HEK293T (cell line): ENCODE measurements around the gene SPOCK3.

Experiments used
- CTCF ChIA-PET: fragments of 350-600 bp; formaldehyde crosslinking; extraction: SDS; loops from one replicate; lab custom pipeline; 2021; ENCODE audit warnings: antibody characterized with exemption, inconsistent platforms; lab: Yijun Ruan, JAX
- POLR2A ChIA-PET: fragments of 350-600 bp; formaldehyde crosslinking; extraction: SDS; loops from one replicate; lab custom pipeline; 2020; ENCODE audit warnings: antibody characterized with exemption, inconsistent platforms; lab: Yijun Ruan, JAX
- DNase-seq: peaks from one replicate; pipeline ENCODE4 v3.0.0; 2012; ENCODE audit warnings: mixed read lengths; ENCODE audit errors: extremely low spot score
- ARNT ChIP-seq: fragments of 450-650 bp; IDR thresholded peaks from 2 replicates; pipeline ENCODE4 v1.6.1; 2017; ENCODE audit warnings: mild to moderate bottlenecking
- BHLHE40 ChIP-seq: fragments of 450-650 bp; IDR thresholded peaks from 2 replicates; pipeline ENCODE4 v1.6.1; 2016; ENCODE audit warnings: mild to moderate bottlenecking, moderate library complexity, borderline replicate concordance
- CTBP1 ChIP-seq: fragments of 450-650 bp; IDR thresholded peaks from 2 replicates; pipeline ENCODE4 v1.6.1; 2016; ENCODE audit warnings: borderline replicate concordance
- ELF4 ChIP-seq: fragments of 450-650 bp; IDR thresholded peaks from 2 replicates; pipeline ENCODE4 v1.6.1; 2017; ENCODE audit warnings: antibody characterized with exemption
- FOXA1 ChIP-seq: fragments of 450-650 bp; IDR thresholded peaks from 2 replicates; pipeline ENCODE4 v1.6.1; 2016; ENCODE audit warnings: mild to moderate bottlenecking
- FOXK2 ChIP-seq: fragments of 450-650 bp; IDR thresholded peaks from 2 replicates; pipeline ENCODE4 v1.6.1; 2016; ENCODE audit warnings: mild to moderate bottlenecking
- FOXM1 ChIP-seq: fragments of 450-650 bp; IDR thresholded peaks from 2 replicates; pipeline ENCODE4 v1.6.1; 2017; ENCODE audit warnings: mild to moderate bottlenecking, borderline replicate concordance
- HDGF ChIP-seq: fragments of 450-650 bp; IDR thresholded peaks from 2 replicates; pipeline ENCODE4 v1.6.1; 2017; ENCODE audit warnings: antibody characterized with exemption, borderline replicate concordance
- L3MBTL2 ChIP-seq: fragments of 450-650 bp; conservative IDR thresholded peaks from 2 replicates; pipeline ENCODE4 v1.6.1; 2016; ENCODE audit warnings: mild to moderate bottlenecking
- LEF1 ChIP-seq: fragments of 450-650 bp; IDR thresholded peaks from 2 replicates; pipeline ENCODE4 v1.6.1; 2017; ENCODE audit warnings: mild to moderate bottlenecking, borderline replicate concordance
- NFRKB ChIP-seq: fragments of 450-650 bp; IDR thresholded peaks from 2 replicates; pipeline ENCODE4 v1.6.1; 2016; ENCODE audit warnings: mild to moderate bottlenecking, moderate library complexity
- SP1 ChIP-seq: fragments of 450-650 bp; IDR thresholded peaks from 2 replicates; pipeline ENCODE4 v1.6.1; 2017
- SUZ12 ChIP-seq: fragments of 450-650 bp; IDR thresholded peaks from 2 replicates; pipeline ENCODE4 v1.6.1; 2016; ENCODE audit warnings: mild to moderate bottlenecking
- TARDBP ChIP-seq: fragments of 450-650 bp; IDR thresholded peaks from 2 replicates; pipeline ENCODE4 v1.6.1; 2016
- ZNF384 ChIP-seq: fragments of 450-650 bp; IDR thresholded peaks from 2 replicates; pipeline ENCODE4 v1.6.1; 2016
- TF ChIP-seq, protein P1 (sequence below): fragments of 450-650 bp; IDR thresholded peaks from 2 replicates; pipeline ENCODE4 v1.6.1; 2016

Gene SPOCK3

DNA sequence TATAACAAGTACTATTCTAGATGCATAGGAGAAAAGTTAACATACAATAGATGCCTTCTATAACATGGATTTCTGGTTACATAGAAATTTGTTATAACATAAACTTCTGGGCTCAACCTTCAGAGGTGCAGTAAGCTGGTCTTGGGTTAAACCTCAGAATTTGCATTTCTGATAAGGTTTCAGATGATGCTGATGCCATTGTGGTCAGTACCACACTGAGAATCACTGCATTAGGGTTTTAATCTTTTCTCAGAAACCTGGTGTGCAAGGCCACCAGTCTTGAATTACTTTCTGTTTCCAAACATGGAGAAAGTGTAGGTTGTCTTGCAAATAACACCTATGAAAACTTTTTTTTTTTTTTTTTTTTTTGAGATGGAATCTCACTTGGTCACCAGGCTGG lies 146.2 kb downstream of the SPOCK3 start:
- POLR2A ChIA-PET = no interaction called here
- TF ChIP-seq SP1 (no peak), L3MBTL2 (no peak), ZNF384 (no peak), ARNT (no peak), BHLHE40 (no peak), SUZ12 (no peak), FOXM1 (no peak), FOXK2 (no peak)
- DNase-seq = no peak
- CTCF ChIA-PET = no interaction called here

DNA sequence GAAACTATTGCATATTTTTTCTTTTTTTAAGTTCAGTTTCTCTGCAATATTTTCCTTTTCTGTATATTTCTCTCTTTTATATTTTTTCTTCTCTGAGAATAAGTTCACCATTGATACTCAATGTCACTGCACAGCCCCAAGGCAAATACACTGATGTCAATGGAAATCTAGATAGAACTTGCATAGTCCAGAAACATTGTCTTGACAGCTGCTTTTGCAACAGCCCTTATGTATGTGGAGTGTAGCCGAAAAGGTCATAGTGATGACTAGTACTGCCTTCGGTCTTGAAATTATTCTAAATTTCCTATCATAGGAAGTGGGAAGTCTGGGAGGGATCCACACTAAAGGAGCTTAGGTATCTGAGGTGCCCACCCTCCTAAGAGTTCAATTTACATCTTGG lies 150.0 kb downstream of the SPOCK3 start:
- ChIA-PET CTCF (interaction anchor here (0.7 kb wide), 1 partner anchor 245 kb away, joined by 3 read pairs; no protein-coding TSS in a partner anchor), POLR2A (no interaction called here)
- no peak for DNase-seq
- TF ChIP-seq, protein P1, sequence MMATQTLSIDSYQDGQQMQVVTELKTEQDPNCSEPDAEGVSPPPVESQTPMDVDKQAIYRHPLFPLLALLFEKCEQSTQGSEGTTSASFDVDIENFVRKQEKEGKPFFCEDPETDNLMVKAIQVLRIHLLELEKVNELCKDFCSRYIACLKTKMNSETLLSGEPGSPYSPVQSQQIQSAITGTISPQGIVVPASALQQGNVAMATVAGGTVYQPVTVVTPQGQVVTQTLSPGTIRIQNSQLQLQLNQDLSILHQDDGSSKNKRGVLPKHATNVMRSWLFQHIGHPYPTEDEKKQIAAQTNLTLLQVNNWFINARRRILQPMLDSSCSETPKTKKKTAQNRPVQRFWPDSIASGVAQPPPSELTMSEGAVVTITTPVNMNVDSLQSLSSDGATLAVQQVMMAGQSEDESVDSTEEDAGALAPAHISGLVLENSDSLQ = no peak
- TF ChIP-seq NFRKB (no peak), CTBP1 (no peak), SP1 (no peak), FOXM1 (no peak), FOXA1 (no peak)

DNA sequence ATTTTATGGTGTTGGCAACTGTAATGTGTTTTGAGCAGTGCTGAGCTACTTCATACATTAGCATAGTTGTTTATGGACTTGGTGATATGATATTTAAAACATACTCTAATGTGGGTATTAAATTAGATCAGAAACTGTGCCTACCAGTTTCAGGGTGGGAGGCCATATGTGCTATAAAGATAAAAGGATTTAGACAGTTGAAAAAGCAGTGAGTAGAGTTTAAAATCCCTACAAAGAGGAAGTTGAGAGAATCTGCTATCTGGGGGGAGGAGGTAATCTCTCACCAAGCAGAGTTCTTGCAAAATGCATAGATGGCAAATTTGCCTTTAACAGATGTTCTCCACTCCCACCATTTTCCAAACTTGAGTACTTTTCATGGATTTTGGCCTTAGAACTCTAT lies 154.5 kb downstream of the SPOCK3 start:
- DNase-seq = no peak
- CTCF ChIA-PET = no interaction called here
- POLR2A ChIA-PET = no interaction called here
- TF ChIP-seq LEF1 = no peak
- no peak for TF ChIP-seq L3MBTL2
- no peak for TF ChIP-seq FOXA1
- TF ChIP-seq HDGF = no peak
- TF ChIP-seq NFRKB = no peak
- no peak for TF ChIP-seq SP1
- no peak for TF ChIP-seq CTBP1
- no peak for TF ChIP-seq ELF4
- TF ChIP-seq BHLHE40 = no peak
- TF ChIP-seq ZNF384 = no peak
- TF ChIP-seq ARNT = no peak
- TF ChIP-seq, protein P1 = no peak
- no peak for TF ChIP-seq FOXK2
- TF ChIP-seq TARDBP = no peak
- TF ChIP-seq FOXM1 = no peak
- TF ChIP-seq SUZ12 = no peak

- CTCF ChIA-PET = no interaction called here
- POLR2A ChIA-PET = no interaction called here
- TF ChIP-seq FOXM1 (no peak), TARDBP (no peak), SP1 (no peak), L3MBTL2 (no peak), ZNF384 (no peak), ELF4 (no peak)
Measured at GRCh38 chr4:167052631-167053091, 181.6 kb downstream of the SPOCK3 start.

DNA sequence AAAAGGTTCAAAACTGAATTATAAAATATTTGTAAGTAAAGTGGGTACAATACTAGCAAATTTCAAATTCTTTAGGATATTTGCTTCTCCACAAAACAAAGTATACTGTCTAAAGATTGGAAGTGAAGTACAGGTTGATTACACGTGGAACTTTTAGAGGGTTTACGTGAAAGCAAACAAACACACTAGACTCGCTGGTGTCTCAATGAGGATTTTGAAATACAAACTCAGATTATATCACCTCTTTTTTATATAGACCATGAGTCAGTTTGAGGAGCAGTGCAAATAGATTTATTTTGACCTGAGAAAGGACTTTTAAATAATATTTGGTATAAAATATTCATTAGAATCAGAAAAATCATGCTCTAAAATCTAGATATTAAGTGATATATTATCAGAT lies 185.0 kb downstream of the SPOCK3 start:
- no peak for DNase-seq
- TF ChIP-seq ARNT = no peak
- no peak for TF ChIP-seq SP1
- no peak for TF ChIP-seq FOXK2
- no peak for TF ChIP-seq CTBP1
- TF ChIP-seq NFRKB = no peak
- TF ChIP-seq FOXA1 = no peak
- no peak for TF ChIP-seq HDGF
- no peak for TF ChIP-seq LEF1
- TF ChIP-seq SUZ12 = no peak
- TF ChIP-seq FOXM1 = no peak
- TF ChIP-seq L3MBTL2 = no peak
- no peak for TF ChIP-seq ELF4
- no peak for TF ChIP-seq BHLHE40
- TF ChIP-seq TARDBP = no peak
- TF ChIP-seq, protein P1 = no peak
- TF ChIP-seq ZNF384 = no peak
- POLR2A ChIA-PET = no interaction called here
- CTCF ChIA-PET = no interaction called here

More at GRCh38 chr4:167052631-167053091, 181.6 kb downstream of the SPOCK3 start:
- DNase-seq = no peak

- TF ChIP-seq ELF4 (no peak), HDGF (no peak), NFRKB (no peak), LEF1 (no peak), CTBP1 (no peak)
- TF ChIP-seq, protein P1 = no peak
- ChIA-PET POLR2A (no interaction called here), CTCF (no interaction called here)
- no peak for DNase-seq
Measured at GRCh38 chr4:167041524-167041923, 192.8 kb downstream of the SPOCK3 start.
